VCaP (cell line): ENCODE measurements around the gene NFYA.

Experiments
- H3K27ac ChIP-seq: fragments of 450-650 bp; 2 replicates; pipeline ENCODE4 v1.5.1; 2017
- TF ChIP-seq, protein P1 (sequence below): fragments of 450-650 bp; conservative IDR thresholded peaks from 2 replicates; pipeline ENCODE4 v1.5.1; 2017; ENCODE audit warnings: mild to moderate bottlenecking, moderate library complexity

NFYA gene

DNA sequence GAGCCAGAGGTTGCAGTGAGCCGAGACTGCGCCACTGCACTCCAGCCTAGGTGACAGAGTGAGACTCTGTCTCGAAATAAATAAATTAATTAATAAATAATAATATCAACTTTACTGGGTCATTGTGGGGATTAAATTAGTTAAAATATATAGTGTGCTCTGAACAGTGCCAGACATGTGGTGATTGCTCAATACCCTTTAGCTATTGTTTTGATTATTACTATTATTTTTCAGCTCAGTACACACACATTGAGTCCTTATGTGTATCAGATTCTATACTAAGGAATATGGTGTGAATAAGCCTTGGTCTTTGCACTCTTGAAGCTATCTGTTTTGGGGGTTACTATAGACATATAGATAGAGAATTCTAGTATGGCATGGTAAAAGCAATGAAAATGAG, 52.5 kb downstream of the NFYA start:
- TF ChIP-seq, protein P1, sequence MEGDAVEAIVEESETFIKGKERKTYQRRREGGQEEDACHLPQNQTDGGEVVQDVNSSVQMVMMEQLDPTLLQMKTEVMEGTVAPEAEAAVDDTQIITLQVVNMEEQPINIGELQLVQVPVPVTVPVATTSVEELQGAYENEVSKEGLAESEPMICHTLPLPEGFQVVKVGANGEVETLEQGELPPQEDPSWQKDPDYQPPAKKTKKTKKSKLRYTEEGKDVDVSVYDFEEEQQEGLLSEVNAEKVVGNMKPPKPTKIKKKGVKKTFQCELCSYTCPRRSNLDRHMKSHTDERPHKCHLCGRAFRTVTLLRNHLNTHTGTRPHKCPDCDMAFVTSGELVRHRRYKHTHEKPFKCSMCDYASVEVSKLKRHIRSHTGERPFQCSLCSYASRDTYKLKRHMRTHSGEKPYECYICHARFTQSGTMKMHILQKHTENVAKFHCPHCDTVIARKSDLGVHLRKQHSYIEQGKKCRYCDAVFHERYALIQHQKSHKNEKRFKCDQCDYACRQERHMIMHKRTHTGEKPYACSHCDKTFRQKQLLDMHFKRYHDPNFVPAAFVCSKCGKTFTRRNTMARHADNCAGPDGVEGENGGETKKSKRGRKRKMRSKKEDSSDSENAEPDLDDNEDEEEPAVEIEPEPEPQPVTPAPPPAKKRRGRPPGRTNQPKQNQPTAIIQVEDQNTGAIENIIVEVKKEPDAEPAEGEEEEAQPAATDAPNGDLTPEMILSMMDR: no peak
- H3K27ac ChIP-seq: no peak overlapping the region

DNA sequence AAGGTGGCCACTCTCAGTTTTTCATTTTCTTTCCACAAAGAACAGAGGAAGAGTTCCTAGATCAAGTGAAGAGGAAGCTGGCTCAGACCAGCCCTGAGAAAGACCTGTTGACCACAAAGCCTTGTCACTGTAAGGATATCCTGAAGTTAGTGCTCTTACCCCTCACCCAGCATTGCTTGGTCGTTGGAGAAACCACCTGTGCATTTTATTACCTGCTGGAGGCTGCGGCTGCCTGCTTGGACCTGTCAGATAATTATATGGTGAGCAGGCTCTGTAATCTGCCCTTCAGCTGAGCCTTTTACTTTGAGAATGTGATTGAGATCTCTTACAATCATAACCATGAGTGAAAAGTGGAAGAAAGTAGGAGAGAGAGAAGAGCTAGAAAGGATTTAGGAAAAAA, 59.5 kb downstream of the NFYA start:
- no peak overlapping the region for H3K27ac ChIP-seq
- TF ChIP-seq, protein P1: no peak

DNA sequence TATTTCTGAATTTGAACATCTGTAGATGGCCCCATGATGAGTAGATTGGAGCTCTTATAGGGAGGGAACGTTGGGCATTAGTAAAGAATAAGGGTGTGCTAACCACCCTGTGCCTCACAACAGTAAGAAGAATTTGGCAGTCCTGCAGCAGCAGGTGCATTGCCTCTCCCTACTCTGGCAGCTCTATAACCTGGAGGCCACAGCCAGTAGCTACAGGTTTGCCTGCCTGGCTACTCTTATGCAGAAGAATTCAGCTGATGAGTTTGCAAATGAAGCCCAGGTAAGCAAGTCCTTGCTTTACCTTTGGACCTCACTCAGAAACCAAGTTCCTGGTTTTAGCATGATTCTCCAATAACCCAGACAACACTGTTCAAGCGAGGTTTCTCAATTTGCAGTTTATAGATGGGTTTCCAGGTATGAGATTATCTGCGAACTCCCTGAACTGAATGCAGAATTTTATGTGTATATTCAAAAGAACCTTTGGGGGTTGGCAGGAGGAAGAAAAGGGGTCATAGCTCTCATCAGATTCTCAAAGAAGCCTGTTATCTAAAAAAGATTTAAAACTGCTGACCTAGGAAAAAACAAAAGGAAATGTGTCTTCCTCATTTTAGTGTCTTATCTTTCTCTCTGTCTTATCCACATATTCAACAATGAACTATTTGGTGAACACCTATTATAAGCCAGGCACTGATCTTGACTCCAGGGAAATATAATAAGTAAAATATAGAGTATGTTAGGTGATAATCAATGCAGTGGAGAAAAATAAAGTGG, 62.5 kb downstream of the NFYA start:
- H3K27ac ChIP-seq: no peak overlapping the region
- TF ChIP-seq, protein P1: no peak

DNA sequence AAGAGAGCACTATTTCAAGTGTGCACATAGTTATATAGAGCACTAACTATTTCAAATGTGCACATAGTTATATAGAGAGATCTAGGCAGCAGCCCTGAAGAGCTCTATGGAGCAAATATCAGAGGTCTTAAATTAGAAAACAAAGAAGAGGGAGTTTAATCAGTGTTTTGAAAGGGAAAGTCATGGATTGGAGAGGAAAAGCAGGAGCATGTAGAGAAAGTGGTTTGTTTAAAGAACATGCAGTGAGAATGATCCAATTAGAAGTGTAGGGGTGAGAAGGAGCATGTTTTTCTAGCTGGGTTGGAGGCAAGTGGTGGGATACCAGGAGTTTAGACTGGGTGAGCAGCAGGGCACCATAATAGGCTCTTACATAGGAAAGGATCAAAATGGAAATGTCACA, 64.1 kb downstream of the NFYA start:
- TF ChIP-seq, protein P1: no peak

DNA sequence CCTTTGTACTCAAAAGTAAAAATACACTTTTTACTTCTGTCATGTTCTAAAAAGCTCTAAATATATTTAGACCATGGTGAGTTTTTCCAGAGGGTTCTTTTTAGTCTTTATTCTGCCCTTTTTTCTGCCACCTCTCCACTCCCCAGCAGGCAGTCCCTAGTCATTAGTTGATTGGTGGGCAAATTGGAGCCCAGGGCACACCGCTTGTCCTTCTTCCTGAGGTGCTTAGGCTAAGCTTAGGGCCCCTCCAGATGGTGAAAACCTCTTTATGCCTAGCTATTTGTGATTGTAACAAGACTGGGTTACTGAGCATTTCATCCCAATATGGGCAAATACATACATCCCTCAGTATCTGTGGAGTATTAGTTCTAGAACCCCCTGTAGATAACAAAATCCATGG, 75.1 kb downstream of the NFYA start:
- H3K27ac ChIP-seq: no peak overlapping the region
- TF ChIP-seq, protein P1: no peak

More for the DNA sequence above, 64.1 kb downstream of the NFYA start:
- H3K27ac ChIP-seq: no peak overlapping the region
